Daoy (cell line): ENCODE measurements around the gene SPATA33. TPM values are rescaled to one million over a fixed set of nuclear protein-coding genes. Genes with fewer than 3 reads are reported as not detected.
"Not testable (repeated sequence)": the region's sequence is repeated elsewhere in the genome, so short reads cannot be mapped to it uniquely, and the experiment has no call there.

Experiments
- DNase-seq: peaks from one replicate; pipeline ENCODE4 v3.0.0-alpha.2; 2015; ENCODE audit warnings: low read depth
- total RNA-seq: library from RNA; depleted of rRNA; stranded (reverse); fragments of >200 nt; shearing (Covaris generic); gene quantifications from 2 replicates; pipeline ENCODE4 v1.2.3, GENCODE V29; 2014

SPATA33 gene
- total RNA-seq, 1 experiment from 2014 or later = 6.7 TPM

DNA sequence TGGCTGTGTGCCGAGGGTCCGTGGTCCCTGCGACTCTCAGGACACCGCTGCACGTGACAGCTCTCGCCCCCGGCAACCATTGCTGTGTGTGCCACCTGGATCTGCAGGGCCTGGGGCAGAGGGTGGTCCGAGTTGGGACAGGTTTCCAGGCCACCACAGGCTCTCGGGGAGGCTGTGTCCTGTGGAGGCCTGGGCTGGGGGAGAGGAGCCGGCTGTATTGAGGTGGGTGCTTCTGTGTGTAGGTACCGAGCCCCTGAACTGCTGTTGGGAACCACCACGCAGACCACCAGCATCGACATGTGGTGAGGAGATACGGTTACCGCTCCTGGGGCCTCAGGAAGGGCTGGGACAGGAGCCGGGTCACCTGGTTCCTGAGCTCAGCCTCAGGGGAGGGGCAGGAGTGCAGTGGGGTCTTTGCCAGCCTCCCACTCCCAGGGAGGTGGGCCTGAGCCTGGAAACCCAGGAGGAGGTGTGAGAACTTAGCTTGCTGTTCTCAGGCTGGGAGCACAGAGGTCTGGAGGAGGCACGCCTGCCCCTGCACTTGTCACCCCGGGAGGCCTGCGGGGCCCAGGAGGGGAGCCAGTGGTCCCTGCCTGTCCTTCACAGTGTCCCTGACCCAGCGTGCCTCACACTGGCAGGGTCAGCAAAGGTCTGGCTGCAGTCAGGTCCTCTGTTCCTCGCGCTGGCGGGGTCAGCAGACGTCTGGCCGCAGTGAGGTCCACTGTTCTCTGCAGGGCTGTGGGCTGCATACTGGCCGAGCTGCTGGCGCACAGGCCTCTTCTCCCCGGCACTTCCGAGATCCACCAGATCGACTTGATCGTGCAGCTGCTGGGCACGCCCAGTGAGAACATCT lies 36.5 kb downstream of the SPATA33 start:
- no peak for DNase-seq

GRCh38 chr16:89694784-89695085 lies 37.1 kb downstream of the SPATA33 start:
- not testable (repeated sequence) for DNase-seq

- DNase-seq = no peak
Observed at GRCh38 chr16:89695086-89695874, 37.6 kb downstream of the SPATA33 start.

GRCh38 chr16:89695875-89696669 lies 38.4 kb downstream of the SPATA33 start:
- no peak for DNase-seq

GRCh38 chr16:89696670-89697128 lies 39.1 kb downstream of the SPATA33 start:
- DNase-seq = no peak

DNA sequence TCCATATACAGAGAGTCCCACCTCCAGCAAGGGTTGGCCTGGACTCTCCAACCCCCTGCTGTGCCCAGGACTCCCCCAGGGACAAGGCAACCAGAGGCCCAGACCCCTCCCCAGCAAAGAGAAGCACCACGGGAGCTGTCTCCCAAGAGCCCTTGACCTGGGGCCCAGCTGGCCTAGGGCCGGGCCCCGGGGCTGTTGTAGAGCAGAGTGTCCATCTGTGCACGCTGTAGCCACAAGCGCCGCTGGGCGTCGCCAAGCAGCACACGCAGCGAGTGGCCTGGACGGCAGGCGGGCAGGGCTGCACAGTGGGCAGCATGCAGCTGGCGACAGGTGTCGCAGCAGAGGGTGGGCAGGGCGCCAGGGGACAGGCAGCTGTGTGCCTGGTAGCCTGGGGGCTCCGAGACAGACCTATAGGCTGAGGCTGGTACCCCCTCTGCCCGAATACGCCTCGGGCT lies 39.6 kb downstream of the SPATA33 start:
- no peak for DNase-seq

DNA sequence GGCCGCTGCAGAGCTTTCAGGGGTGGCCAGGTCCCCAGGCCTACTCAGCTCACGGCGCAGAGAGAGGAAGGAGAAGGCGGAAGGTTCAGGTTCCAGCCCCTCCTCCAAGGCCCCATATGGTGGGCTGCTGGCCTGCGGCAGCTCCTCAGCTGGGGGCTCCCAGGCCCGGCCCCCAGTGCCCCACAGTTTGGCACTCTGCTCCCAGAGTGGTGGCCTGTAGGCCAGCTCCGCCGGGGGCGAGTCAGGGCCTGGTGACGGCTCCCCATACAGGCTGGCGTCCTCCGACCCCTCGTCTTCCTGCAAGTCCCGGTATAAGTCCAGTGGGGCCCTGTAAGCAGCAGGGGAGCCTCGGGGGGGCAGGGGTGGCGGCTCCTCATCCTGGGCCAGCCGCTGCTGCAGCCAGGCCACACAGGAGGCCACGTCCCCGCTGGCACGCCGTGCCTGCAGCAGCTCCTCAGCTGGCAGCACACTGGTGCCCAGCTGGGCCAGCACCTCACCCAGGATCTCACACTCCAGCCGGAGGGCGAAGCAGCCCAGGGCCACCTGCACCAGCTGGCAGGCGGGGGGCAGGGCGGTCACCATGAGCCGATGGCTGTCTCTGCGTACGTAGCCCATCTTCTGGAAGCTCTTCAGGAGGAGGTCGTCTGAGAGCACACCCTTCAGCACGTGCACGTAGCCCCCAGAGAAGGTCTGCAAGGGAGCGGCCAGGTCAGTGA lies 40.1 kb downstream of the SPATA33 start:
- no peak for DNase-seq

- not testable (repeated sequence) for DNase-seq
Observed at GRCh38 chr16:89698717-89699116, 41.1 kb downstream of the SPATA33 start.

- not testable (repeated sequence) for DNase-seq
Observed at GRCh38 chr16:89699629-89700099, 42.0 kb downstream of the SPATA33 start.

DNA sequence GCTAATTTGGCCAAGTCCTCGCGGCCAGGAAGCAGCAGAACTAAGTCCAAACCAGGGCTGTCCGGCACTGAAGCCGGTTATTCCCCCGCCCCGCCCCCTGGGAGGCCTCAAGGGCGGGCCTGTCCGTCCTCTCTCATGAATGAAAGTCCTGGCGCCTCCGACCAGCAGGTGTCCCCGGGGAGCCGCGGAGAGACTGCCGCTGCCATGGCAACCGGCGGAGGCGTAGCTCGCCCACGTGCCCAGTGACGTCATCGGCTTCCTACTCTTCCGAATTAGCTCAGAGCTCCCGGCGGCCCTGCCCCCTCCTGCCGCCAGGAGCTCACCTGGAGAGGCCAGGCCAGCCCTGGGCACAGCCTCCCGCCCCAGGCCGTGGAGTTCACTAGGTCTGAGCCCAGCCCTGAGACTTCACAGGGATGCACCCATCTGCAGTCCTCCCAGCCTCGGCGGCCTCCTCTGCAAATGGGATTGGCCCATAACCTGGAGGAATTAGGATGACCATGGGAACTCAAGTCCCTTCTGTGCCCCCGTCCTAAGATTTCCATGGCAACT lies 42.5 kb downstream of the SPATA33 start:
- peak; percentile 98 for DNase-seq

DNA sequence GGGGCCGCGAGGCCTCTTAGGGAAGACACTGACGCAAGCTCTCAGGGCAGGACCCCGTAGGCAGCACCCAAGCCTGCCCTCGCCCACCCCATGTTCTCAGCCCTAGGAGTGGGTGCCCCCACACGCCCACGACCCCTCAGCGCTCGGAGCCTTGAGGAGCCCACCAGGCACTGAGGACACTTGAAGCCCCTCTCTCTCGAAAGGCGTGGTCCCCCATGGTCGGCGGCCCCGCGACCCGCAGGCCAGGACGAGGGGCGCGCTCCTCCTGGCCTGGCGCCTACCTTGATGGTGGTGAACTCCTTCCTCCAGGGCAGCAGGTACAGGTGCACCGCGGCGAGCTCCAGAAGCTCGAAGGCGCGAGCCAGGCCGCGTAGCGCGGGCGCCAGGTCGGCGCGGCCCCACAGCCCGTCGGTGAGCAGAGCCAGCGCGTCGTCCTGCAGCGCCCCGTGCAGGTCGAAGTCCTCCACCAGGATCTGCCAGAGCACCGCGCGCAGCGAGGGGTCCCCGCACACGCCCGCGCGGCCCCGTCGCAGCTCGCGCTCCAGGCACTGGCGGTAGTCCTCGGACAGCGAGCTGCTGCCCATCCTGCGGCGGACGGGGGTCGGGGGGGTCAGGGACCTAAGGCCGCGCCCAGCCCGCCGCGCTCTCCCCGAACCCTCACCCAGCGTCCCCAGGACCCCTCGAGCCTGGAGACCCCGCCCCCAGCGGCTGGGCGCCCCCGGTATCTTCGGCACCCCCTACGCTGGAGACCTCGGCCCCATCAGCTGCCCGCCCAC lies 43.2 kb downstream of the SPATA33 start:
- peak; percentile 64 for DNase-seq

DNA sequence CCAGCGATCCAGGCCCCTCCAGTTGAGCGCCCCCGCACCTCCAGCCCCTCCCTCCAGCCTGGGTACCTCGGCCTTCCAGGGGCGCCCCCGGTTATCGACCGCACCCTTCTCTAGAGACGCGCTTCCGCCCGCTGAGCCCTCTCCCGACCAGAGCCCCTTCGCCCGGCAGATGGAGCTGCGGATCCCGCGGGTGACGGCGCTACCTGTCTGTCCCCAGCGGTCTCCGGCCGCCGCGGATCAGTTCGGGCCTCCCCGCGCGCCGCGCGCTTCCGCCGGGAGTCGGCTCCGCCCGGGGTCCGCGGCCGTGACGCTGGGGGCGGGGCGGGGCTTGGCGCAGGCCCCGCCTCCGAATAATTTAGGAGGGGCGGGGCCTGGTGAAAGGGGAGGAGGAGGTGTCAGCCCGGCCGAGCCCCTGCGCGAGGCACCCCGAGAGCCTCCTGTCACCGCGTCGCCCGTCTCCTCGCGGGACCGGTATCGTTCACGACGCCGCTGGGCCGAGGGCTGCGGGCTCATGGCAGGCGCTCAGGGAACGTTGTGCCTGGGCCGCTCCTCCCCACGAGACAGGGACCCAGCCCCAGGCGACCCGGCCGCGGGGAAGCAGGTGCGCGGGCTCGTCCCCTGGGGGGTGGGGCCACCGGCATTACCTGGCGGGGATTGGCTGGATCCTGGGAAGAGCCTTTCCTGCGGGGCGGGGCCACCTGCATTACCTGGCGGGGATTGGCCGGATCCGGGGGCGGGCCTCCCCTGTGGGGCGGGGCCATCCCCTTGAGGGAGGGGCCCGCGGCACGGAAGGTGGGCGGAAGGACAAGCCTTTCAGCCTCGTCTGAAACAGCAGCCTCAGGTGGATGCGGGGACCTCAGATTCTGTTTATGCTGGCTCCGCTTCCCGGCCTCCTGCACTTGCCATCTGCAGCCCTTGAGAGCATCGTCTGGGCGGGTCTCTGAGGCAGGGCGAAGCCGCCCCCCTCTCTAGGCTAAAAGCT lies 44.1 kb downstream of the SPATA33 start, which contains the start of gene SPATA2L:
TSS of gene SPATA2L (minus strand) at position 281 of the 982 bp plus-strand sequence. CDS start 473 bp downstream, outside the sequence.
- DNase-seq = peak; percentile 93

DNA sequence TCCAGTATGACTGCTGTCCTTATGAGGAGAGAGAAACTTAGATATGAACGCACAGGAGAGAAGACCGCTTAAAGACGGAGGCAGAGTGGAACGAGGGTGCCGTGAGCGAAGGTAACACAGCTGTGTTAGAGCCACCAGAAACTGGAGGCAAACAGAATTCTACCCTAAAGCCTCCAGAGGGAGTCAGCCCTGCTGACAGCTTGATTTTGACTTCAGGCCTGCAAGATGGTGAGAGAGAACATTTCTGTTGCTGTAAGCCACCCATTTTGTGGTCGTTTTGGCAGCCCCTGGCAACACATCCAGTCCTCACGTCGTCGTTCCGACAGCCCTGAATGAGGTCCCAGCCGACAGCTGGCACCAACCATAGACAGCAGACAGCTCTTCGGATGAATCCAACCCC lies 46.6 kb downstream of the SPATA33 start:
- DNase-seq = no peak

DNA sequence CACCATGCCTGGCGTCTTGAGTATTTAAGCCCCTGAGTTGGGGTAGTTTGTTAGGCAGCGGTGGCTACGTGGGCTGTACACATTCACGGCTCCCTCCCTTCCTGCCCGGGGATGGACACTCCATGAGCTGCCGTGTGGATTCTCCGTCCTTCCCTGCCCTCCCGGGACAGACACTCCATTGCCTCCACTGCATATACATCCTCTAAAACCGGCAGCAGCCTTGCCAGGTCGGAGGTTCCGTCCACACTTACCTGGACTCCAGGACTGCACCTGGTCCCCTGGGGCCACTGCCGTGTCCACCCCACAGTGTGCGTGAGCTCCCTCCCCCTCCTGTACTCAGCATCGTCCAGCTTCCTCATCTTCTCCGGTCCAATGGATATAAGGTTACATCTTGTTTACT lies 47.4 kb downstream of the SPATA33 start:
- no peak for DNase-seq

DNA sequence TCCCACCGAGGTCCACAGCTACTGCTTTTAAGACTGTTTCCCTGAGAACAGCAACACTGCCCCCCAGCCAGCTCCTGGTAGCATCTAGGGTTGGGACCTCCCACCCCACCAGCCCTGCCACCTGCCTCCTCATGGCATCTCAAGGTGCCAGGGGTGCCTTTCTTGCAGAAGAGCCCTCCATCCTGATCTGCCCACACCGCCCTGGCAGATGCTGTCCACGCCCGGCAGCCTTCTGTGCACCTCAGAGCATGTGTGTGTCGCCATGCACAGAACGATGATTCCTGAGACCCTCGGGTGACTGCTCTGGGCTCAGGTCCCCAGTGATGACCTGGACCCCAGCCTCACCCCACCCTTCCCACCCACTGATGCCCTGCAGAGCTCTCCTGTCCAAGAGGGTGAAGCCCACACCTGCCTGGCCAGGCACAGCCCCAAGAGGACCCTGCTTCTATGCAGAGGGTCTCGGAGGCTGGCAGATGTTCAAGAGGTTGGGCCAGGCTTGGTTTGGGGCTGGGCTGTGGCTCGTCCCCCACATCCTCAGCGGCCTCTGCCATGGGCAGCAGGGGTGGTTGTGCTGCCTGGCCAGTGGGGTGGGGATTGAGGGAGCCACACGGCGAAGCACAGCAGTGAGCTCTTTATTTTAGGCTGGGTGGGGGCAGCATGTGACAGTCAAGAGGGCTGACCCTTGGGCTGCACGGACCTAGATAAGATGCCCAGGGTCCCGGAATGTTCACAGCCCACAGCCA lies 49.1 kb downstream of the SPATA33 start:
- DNase-seq = no peak

- no peak for DNase-seq
Observed at GRCh38 chr16:89707695-89708094, 50.1 kb downstream of the SPATA33 start.

DNA sequence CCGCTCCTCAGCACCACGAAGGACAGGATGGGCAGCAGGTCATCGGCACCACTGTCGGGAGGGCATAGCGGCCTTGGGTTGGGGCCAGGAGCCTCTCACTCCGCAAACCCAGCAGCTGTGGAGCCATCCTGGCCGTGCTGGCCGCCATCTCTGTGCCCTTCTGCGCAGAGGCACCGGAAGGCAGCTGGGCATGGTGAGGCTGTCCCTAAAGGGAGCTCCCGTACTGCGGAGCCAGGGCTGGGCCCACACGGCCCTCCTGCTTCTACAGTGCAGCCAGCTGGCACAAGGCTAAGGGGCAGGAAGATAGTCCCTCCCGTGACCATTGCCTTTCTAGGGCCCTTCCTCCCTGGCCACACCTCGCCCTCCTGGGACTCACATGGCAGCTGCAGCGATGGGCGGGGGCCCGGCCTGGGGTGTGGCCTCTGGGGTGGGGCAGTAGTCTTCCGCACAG lies 50.9 kb downstream of the SPATA33 start:
- no peak for DNase-seq

DNA sequence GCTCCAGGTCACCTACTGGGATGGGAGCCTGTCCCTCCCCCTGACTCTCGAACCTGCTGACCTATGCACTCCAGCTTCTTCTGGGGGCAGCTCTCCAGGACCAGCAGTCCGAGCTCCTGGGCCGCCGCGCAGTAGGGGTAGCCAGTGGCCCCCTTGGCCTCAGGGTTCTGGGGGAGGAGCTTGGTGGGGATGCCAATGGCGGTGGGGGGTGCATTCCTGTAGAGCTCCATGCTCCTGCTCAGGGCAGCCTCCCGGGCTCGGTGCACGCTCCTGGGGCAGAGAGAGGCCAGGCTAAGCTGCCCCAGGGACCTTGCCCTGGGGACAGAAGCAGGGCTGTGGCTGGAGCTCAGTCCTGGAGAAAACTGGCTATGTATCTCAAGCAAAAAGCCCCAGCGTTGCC lies 51.5 kb downstream of the SPATA33 start:
- no peak for DNase-seq
